ENCODE results near the gene KRTAP5-1.

Gene KRTAP5-1

DNA sequence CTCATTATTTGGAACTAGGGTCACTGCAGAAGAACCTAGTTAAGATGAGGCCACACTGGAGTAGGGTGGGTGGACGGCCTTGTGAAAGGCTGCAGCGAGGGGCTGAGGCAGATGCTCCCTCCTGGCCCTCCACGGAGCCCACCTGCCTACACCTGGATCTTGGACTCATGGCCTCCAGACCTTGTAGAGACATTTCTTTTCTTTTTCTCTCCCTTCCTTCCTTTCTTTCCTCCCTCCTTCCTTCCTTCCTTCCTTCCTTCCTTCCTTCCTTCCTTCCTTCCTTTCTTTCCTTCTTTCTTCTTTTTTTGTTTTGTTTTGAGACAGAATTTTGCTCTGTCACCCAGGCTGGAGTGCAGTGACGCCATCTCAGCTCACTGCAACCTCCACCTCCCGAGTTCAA, 39.7 kb downstream of the KRTAP5-1 start:
- DNase-seq (ENCODE audit: low read depth in 2 of 2) = no peak

DNA sequence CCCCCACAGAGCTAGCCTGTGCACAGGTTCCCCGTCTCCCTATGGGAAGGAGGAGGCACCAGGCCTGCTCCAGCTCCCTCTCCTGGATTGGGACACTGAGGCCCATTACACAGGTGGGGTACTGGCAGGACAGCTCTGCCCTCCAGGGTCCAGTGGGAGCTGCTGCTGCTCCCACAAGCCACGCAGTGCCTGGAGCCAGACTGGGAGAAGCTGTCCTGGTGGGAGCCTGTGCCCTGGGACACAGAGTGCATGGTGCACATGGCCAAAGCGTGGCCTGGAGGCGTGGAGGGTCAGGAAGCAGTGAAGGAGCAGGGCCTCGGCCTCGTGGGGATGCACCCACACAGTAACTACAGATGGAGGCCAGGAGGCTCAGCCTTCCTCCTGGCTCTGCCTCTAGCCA, 40.5 kb downstream of the KRTAP5-1 start:
- no peak for DNase-seq (ENCODE audit: low read depth in 2 of 2)

GRCh38 chr11:1543606-1544263, 41.3 kb downstream of the KRTAP5-1 start:
- DNase-seq (ENCODE audit: low read depth in 2 of 2) = no peak

- DNase-seq (ENCODE audit: low read depth in 2 of 2) = no peak
Observed at GRCh38 chr11:1542267-1542666, 42.8 kb downstream of the KRTAP5-1 start.

DNA sequence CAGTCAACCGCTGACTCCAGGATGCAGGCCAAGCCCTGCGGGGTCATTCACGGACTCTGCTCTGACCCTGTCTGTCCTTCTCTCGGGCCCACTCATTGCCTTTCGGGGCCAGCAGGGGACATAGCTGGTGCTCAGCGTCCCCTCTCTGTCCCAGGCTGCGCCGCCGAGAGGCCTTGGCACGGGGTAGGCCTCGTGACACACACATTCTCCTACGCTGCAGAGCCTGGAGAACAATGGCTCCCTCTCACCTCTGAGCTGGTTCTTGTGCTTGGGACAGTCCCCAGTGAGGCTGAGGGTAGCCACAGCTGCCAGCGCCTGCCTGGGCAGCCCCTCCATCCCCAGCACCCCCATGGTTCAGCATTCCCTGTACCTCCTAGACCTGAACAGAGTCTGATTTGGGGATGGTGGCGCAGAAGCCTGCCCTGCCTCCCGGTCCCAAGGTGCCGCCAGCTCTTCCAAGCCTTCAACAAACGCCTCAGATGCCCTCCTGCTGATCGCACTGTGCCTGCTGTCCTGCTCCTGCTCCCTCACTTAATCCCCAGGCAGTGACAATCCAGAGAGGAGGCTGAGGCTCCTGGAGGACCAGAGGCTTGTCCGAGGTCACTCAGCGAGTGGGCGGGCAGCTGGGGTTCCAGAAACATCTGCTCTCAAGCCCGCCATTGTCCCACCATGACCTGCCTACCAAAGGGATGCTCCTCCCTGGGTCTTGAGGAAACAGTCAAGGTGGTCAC, 43.4 kb downstream of the KRTAP5-1 start:
- no peak for DNase-seq (ENCODE audit: low read depth in 2 of 2)

DNA sequence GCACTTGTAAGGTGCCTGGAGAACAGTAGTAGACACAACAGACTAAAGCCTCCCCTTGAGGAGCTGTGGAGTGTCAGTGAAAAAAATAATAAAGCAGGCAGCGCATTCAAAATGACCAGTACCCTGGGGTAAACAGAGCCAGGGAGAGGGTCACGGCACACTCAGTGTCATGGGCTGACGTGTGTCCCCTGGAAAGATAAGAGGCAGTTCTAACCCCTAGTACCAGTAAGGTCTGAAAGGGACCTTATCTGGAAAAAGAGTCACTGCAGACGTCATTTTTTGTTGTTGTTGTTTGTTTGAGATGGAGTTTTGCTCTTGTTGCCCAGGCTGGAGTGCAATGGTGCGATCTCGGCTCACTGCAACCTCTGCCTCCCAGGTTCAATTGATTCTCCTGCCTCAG, 45.0 kb downstream of the KRTAP5-1 start:
- DNase-seq (ENCODE audit: low read depth in 2 of 2) = no peak

DNA sequence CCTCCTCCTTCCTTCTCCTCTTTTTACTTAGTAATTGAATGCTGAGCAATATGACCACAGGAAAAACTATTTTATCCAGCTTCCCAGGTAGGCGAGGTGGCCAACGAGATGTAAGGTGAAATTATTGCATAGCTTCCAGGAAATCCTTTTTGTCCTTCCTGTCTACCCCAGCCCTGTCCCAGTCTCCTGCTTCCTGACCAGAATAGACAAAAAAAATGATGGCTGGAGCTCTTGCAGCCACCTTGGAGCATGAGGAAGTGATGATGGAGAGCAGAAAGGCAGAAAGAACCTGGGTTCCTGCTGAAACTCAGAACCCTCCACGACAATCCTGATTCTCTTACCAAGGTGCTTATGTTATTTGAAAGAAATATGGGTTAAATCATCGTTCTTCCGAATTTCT, 46.9 kb downstream of the KRTAP5-1 start:
- DNase-seq (ENCODE audit: low read depth in 2 of 2) = no peak

- no peak for DNase-seq (ENCODE audit: low read depth in 2 of 2)
Observed at GRCh38 chr11:1536065-1536843, 48.8 kb downstream of the KRTAP5-1 start.

- no peak for DNase-seq (ENCODE audit: low read depth in 2 of 2)
Observed at GRCh38 chr11:1534682-1535081, 50.4 kb downstream of the KRTAP5-1 start.
